Suprapubic skin (tissue), 4 donors: ENCODE data around the gene CSE1L. TPM values are rescaled to one million over a fixed set of nuclear protein-coding genes. Genes with fewer than 3 reads are reported as not detected.
"Not testable (repeated sequence)": the region's sequence is repeated elsewhere in the genome, so short reads cannot be mapped to it uniquely, and the experiment has no call there.

Experiments
- DNase-seq, 2 donors: peaks; one replicate each; pipeline ENCODE4 v3.0.0-alpha.2; 2019; ENCODE audit warnings: low spot score in 2 of 2
- H3K27ac ChIP-seq: fragments of 200-600 bp; sonication (generic); one replicate; pipeline ENCODE4 v1.5.1; 2019
- H3K27me3 ChIP-seq: fragments of 200-600 bp; sonication (generic); one replicate; pipeline ENCODE4 v1.5.1; 2019
- H3K36me3 ChIP-seq: fragments of 200-600 bp; sonication (generic); one replicate; pipeline ENCODE4 v1.5.1; 2019
- H3K4me1 ChIP-seq: fragments of 200-600 bp; sonication (generic); one replicate; pipeline ENCODE4 v1.5.1; 2019
- H3K4me3 ChIP-seq: fragments of 200-600 bp; sonication (generic); one replicate; pipeline ENCODE4 v1.5.1; 2019; ENCODE audit warnings: mild to moderate bottlenecking
- H3K9me3 ChIP-seq: fragments of 200-600 bp; sonication (generic); one replicate; pipeline ENCODE4 v1.5.1; 2019
- CTCF ChIP-seq, 2 donors: fragments of 200-600 bp in 1 of 2; fragments of 450-650 bp in 1 of 2; sonication (generic) in 1 of 2; IDR thresholded peaks; one replicate each; pipeline ENCODE4 v1.5.1; 2016 to 2019; ENCODE audit warnings: antibody characterized with exemption in 2 of 2, mild to moderate bottlenecking in 1 of 2, moderate library complexity in 1 of 2
- EP300 ChIP-seq: sonication (generic); formaldehyde crosslinking; IDR thresholded peaks from one replicate; pipeline ENCODE4 v1.6.1; 2017; ENCODE audit warnings: antibody characterized with exemption
- POLR2A ChIP-seq, 2 donors: fragments of 450-650 bp; IDR thresholded peaks; one replicate each; pipeline ENCODE4 v1.6.1; 2017; ENCODE audit warnings: antibody characterized with exemption in 2 of 2, mild to moderate bottlenecking in 2 of 2, moderate library complexity in 2 of 2
- POLR2AphosphoS5 ChIP-seq, 3 donors: sonication (generic); formaldehyde crosslinking; IDR thresholded peaks; one replicate each; pipeline ENCODE4 v1.6.1; 2017; ENCODE audit warnings: antibody characterized with exemption in 3 of 3
- WGBS: methylation state at CpG from one replicate; pipeline ENCODE4 v1.1.5; 2018; 5-methylcytosine and 5-hydroxymethylcytosine counted together
- total RNA-seq, 4 donors: library from RNA; depleted of rRNA; stranded (reverse); fragments of >200 nt; gene quantifications; one replicate each; pipeline ENCODE4 v1.1.0, GENCODE V29; 2016

The CSE1L gene
- total RNA-seq, 4 donors from 2014 or later: 38.4 to 47.0 (median 42.6) TPM

GRCh38 chr20:49103647-49104364, 57.7 kb downstream of the CSE1L start:
- H3K27me3 ChIP-seq: no peaks in the 10 kb centered on the region
- DNase-seq: no peak
- H3K9me3 ChIP-seq: no peaks in the 10 kb centered on the region
- peaks cover 41% of the 10 kb centered on the region for H3K36me3 ChIP-seq
- H3K4me3 ChIP-seq: no peak overlapping the region
- no peak overlapping the region for H3K27ac ChIP-seq
- 94% methylated on average over 7 of the region's 7 CpGs for WGBS
- H3K4me1 ChIP-seq: no peaks in the 10 kb centered on the region
- TF ChIP-seq POLR2A (IDR thresholded peaks at IDR 0.05) (no peak), POLR2AphosphoS5 (IDR thresholded peaks at IDR 0.05) (no peak), EP300 (no peak), CTCF (IDR thresholded peaks at IDR 0.05) (no peak)

GRCh38 chr20:49104365-49104648, 58.2 kb downstream of the CSE1L start:
- TF ChIP-seq CTCF (IDR thresholded peaks at IDR 0.05): no peak
- no peak for TF ChIP-seq EP300
- no peak for TF ChIP-seq POLR2AphosphoS5 (IDR thresholded peaks at IDR 0.05)
- TF ChIP-seq POLR2A (IDR thresholded peaks at IDR 0.05): no peak
- no peak for DNase-seq
- H3K27ac ChIP-seq: no peak overlapping the region
- H3K4me3 ChIP-seq: no peak overlapping the region
- H3K9me3 ChIP-seq: no peaks in the 10 kb centered on the region
- no peaks in the 10 kb centered on the region for H3K4me1 ChIP-seq
- H3K36me3 ChIP-seq: peaks cover 36% of the 10 kb centered on the region
- WGBS: 75% methylated on average over 3 of the region's 3 CpGs
- H3K27me3 ChIP-seq: no peaks in the 10 kb centered on the region

GRCh38 chr20:49104979-49105547, 59.0 kb downstream of the CSE1L start:
- H3K4me3 ChIP-seq, DNase-seq, H3K9me3 ChIP-seq, H3K27ac ChIP-seq, H3K4me1 ChIP-seq, H3K27me3 ChIP-seq: not testable (repeated sequence)
- WGBS: 97% methylated on average over 11 of the region's 11 CpGs
- H3K36me3 ChIP-seq: peaks cover 37% of the 10 kb centered on the region

- no peaks in the 10 kb centered on the region for H3K9me3 ChIP-seq
- no peak for DNase-seq
- peaks cover 33% of the 10 kb centered on the region for H3K36me3 ChIP-seq
- H3K27ac ChIP-seq: no peak overlapping the region
- H3K4me1 ChIP-seq: no peaks in the 10 kb centered on the region
- H3K4me3 ChIP-seq: no peak overlapping the region
- TF ChIP-seq POLR2AphosphoS5 (IDR thresholded peaks at IDR 0.05): no peak
- no peak for TF ChIP-seq POLR2A (IDR thresholded peaks at IDR 0.05)
- TF ChIP-seq EP300: no peak
- 100% methylated on average over 6 of the region's 6 CpGs for WGBS
- no peaks in the 10 kb centered on the region for H3K27me3 ChIP-seq
Observed at GRCh38 chr20:49106328-49106727, 60.2 kb downstream of the CSE1L start.

GRCh38 chr20:49110767-49111694, 64.9 kb downstream of the CSE1L start:
- H3K36me3 ChIP-seq: peaks cover 41% of the 10 kb centered on the region
- 96% methylated on average over 6 of the region's 6 CpGs for WGBS

More at GRCh38 chr20:49110767-49111694, 64.9 kb downstream of the CSE1L start:
- no peaks in the 10 kb centered on the region for H3K4me1 ChIP-seq
- no peak for DNase-seq
- no peaks in the 10 kb centered on the region for H3K27me3 ChIP-seq
- H3K9me3 ChIP-seq: no peaks in the 10 kb centered on the region
- H3K27ac ChIP-seq: no peak overlapping the region
- TF ChIP-seq POLR2AphosphoS5 (IDR thresholded peaks at IDR 0.05) (no peak), POLR2A (IDR thresholded peaks at IDR 0.05) (no peak), CTCF (IDR thresholded peaks at IDR 0.05) (no peak), EP300 (no peak)
- H3K4me3 ChIP-seq: no peak overlapping the region
